LNCAP (cell line): ENCODE results near the gene MED25.

Experiments used
- CTCF ChIP-seq: fragments of 450-650 bp; IDR thresholded peaks from 2 replicates; pipeline ENCODE4 v1.5.1; 2017; ENCODE audit warnings: mild to moderate bottlenecking

MED25 gene

GRCh38 chr19:49809941-49810389, 8.1 kb upstream of the MED25 start:
- no peak for TF ChIP-seq CTCF

- no peak for TF ChIP-seq CTCF
These were observed 6.8 kb upstream of the MED25 start for GRCh38 chr19:49811328-49811727.

GRCh38 chr19:49812452-49812996, 5.6 kb upstream of the MED25 start:
- no peak for TF ChIP-seq CTCF

- no peak for TF ChIP-seq CTCF
These were observed 4.9 kb upstream of the MED25 start, which contains the start of gene FUZ for GRCh38 chr19:49812997-49813861. Gene FUZ (minus strand): TSS chr19:49813292. CDS start chr19:49813106, 186 bp downstream.

- no peak for TF ChIP-seq CTCF
These were observed 4.1 kb upstream of the MED25 start for GRCh38 chr19:49814010-49814409.

- TF ChIP-seq CTCF = no peak
These were observed 1.5 kb upstream of the MED25 start for GRCh38 chr19:49816590-49816989.

GRCh38 chr19:49818649-49819370, 721 bp downstream of the MED25 start:
- TF ChIP-seq CTCF = no peak
